B cell (primary cell): ENCODE data around the gene CAMK2A. TPM values are rescaled to one million over a fixed set of nuclear protein-coding genes. Genes with fewer than 3 reads are reported as not detected.

Experiments used
- ATAC-seq: fragments of 200-7000 bp; cut with Tn5 transposase; one replicate; pipeline ENCODE4 v1.10.0; 2021; ENCODE audit warnings: low read depth, mild to moderate bottlenecking, moderate number of reproducible peaks, moderate library complexity
- CTCF ChIA-PET: fragments of 350-600 bp; sonication (Branson Sonifier 250); formaldehyde crosslinking; loops from one replicate; lab custom pipeline; 2021; ENCODE audit warnings: antibody characterized with exemption, inconsistent platforms; lab: Charles Lee
- POLR2A ChIA-PET: fragments of 350-600 bp; sonication (Branson Sonifier 250); formaldehyde crosslinking; loops from one replicate; lab custom pipeline; 2021; ENCODE audit warnings: antibody characterized with exemption; lab: Charles Lee
- DNase-seq: peaks from one replicate; pipeline ENCODE4 v3.0.0; 2013
- H2AFZ ChIP-seq: 2 replicates; pipeline ENCODE4 v1.6.1; 2012; ENCODE audit warnings: mild to moderate bottlenecking, low read depth, low read length; ENCODE audit not compliant: insufficient read depth, poor library complexity, severe bottlenecking
- H3K27ac ChIP-seq, 2 donors: 1 replicate in 1 of 2; 2 replicates in 1 of 2; pipeline ENCODE4 v1.5.1; 2012 to 2013; ENCODE audit warnings: low read length in 2 of 2, mild to moderate bottlenecking in 2 of 2, moderate library complexity in 1 of 2
- H3K27me3 ChIP-seq, 4 experiments: fragments of 200-600 bp in 1 of 4; sonication (generic) in 1 of 4; replicated peaks in 1 of 4; 1 replicate in 2 of 4; 2 replicates in 2 of 4; pipeline versions ENCODE4 v1.6.1 to v1.7.0; 2013 to 2016; ENCODE audit warnings: low read length in 3 of 4, mild to moderate bottlenecking in 2 of 4, mixed read lengths in 1 of 4, moderate library complexity in 1 of 4; ENCODE audit not compliant: insufficient read depth in 4 of 4, control insufficient read depth in 3 of 4; ENCODE audit errors: control extremely low read depth in 1 of 4
- H3K36me3 ChIP-seq, 2 experiments: replicated peaks in 1 of 2; 1 replicate in 1 of 2; 2 replicates in 1 of 2; pipeline versions ENCODE4 v1.6.1 to v1.7.1; 2013; ENCODE audit warnings: low read length in 1 of 2; ENCODE audit not compliant: insufficient read depth in 2 of 2, control insufficient read depth in 1 of 2; ENCODE audit errors: control extremely low read depth in 1 of 2, extremely low read depth in 1 of 2
- H3K4me1 ChIP-seq, 2 donors: fragments of 200-600 bp in 1 of 2; sonication (generic) in 1 of 2; 1 replicate in 1 of 2; 2 replicates in 1 of 2; pipeline versions ENCODE4 v1.5.1 to v1.6.1; 2013 to 2017; ENCODE audit warnings: low read length in 2 of 2; ENCODE audit not compliant: control insufficient read depth in 2 of 2, insufficient read depth in 2 of 2
- H3K4me2 ChIP-seq: replicated peaks from 2 replicates; pipeline ENCODE3; 2012; ENCODE audit warnings: mild to moderate bottlenecking, low read depth, low read length; ENCODE audit not compliant: poor library complexity, severe bottlenecking
- H3K4me3 ChIP-seq, 5 experiments: fragments of 200-600 bp in 1 of 5; sonication (generic) in 1 of 5; 1 replicate in 3 of 5; 2 replicates in 2 of 5; pipeline versions ENCODE4 v1.5.1 to v1.7.0; 2011 to 2016; ENCODE audit warnings: low read length in 4 of 5, mild to moderate bottlenecking in 4 of 5, low read depth in 2 of 5, control low read depth in 1 of 5, moderate library complexity in 1 of 5; ENCODE audit not compliant: insufficient read depth in 1 of 5; ENCODE audit errors: control extremely low read depth in 1 of 5, extremely low read depth in 1 of 5
- H3K79me2 ChIP-seq: fragments of 200-600 bp; sonication (generic); one replicate; pipeline ENCODE4 v1.6.0; 2016; ENCODE audit warnings: low read length; ENCODE audit not compliant: control insufficient read depth, insufficient read depth
- H3K9ac ChIP-seq: fragments of 200-600 bp; sonication (generic); 2 replicates; pipeline ENCODE4 v1.6.1; 2017; ENCODE audit warnings: mild to moderate bottlenecking, low read length, moderate library complexity
- H3K9me3 ChIP-seq, 3 donors: one replicate each; pipeline versions ENCODE4 v1.6.1 to v1.7.1; 2013; ENCODE audit warnings: low read length in 2 of 3; ENCODE audit not compliant: control insufficient read depth in 2 of 3, insufficient read depth in 1 of 3; ENCODE audit errors: control extremely low read depth in 1 of 3
- H4K20me1 ChIP-seq: 2 replicates; pipeline ENCODE4 v1.6.0; 2012; ENCODE audit warnings: mild to moderate bottlenecking, low read length; ENCODE audit not compliant: insufficient read depth, control insufficient read depth, poor library complexity, severe bottlenecking
- H3K27ac Mint-ChIP-seq: one replicate; pipeline ENCODE4 v1.8.0; 2021; ENCODE audit warnings: mixed read lengths
- H3K27me3 Mint-ChIP-seq: one replicate; pipeline ENCODE4 v1.8.0; 2021; ENCODE audit warnings: mixed read lengths
- H3K4me1 Mint-ChIP-seq: one replicate; pipeline ENCODE4 v1.8.0; 2021; ENCODE audit warnings: mixed read lengths
- H3K4me3 Mint-ChIP-seq: one replicate; pipeline ENCODE4 v1.8.0; 2021; ENCODE audit warnings: mixed read lengths
- H3K9me3 Mint-ChIP-seq: one replicate; pipeline ENCODE4 v1.8.0; 2022; ENCODE audit warnings: mixed read lengths; ENCODE audit not compliant: insufficient read depth
- EZH2 ChIP-seq: IDR thresholded peaks from 2 replicates; pipeline ENCODE4 v1.6.1; 2012; ENCODE audit warnings: borderline replicate concordance, low read depth, mild to moderate bottlenecking, moderate library complexity, low read length; ENCODE audit not compliant: insufficient read depth, poor library complexity, severe bottlenecking
- WGBS: methylation state at CpG from one replicate; pipeline ENCODE4 v1.1.5; 2013; ENCODE audit warnings: missing lambda C conversion rate; ENCODE audit not compliant: insufficient coverage; 5-methylcytosine and 5-hydroxymethylcytosine counted together
- intact Hi-C: fragments of 100-400 bp; cut with micrococcal nuclease; formaldehyde crosslinking; loops from one replicate; pipeline ENCODE4 v1.10.0; 2022
- polyA plus RNA-seq: library from polyadenylated mRNA; depleted of rRNA; stranded (reverse); fragments of >200 nt; gene quantifications from 2 replicates; pipeline ENCODE4 v1.2.3, GENCODE V29; 2012
- total RNA-seq, 2 donors: library from RNA; stranded (reverse); fragments of 120-200 nt in 1 of 2; gene quantifications; 1 replicate in 1 of 2; 2 replicates in 1 of 2; pipeline versions ENCODE4 v1.2.3 to v1.2.4, GENCODE V29; 2013 to 2022
- TF ChIP-seq, protein P1 (sequence below): fragments of 200-600 bp; IDR thresholded peaks from one replicate; pipeline ENCODE4 v1.8.0; 2022; ENCODE audit warnings: antibody characterized with exemption, mild to moderate bottlenecking

Gene CAMK2A
- total and polyA plus RNA-seq, 2 donors (not counting 1 experiment from before 2014, with no cell fraction given) = not detected

GRCh38 chr5:150313501-150313900 is 23.9 kb upstream of the CAMK2A start:
- H3K79me2 ChIP-seq = no peaks in the 10 kb centered on the region
- H2AFZ ChIP-seq = no peak overlapping the region
- TF ChIP-seq EZH2 = no peak
- TF ChIP-seq, protein P1, sequence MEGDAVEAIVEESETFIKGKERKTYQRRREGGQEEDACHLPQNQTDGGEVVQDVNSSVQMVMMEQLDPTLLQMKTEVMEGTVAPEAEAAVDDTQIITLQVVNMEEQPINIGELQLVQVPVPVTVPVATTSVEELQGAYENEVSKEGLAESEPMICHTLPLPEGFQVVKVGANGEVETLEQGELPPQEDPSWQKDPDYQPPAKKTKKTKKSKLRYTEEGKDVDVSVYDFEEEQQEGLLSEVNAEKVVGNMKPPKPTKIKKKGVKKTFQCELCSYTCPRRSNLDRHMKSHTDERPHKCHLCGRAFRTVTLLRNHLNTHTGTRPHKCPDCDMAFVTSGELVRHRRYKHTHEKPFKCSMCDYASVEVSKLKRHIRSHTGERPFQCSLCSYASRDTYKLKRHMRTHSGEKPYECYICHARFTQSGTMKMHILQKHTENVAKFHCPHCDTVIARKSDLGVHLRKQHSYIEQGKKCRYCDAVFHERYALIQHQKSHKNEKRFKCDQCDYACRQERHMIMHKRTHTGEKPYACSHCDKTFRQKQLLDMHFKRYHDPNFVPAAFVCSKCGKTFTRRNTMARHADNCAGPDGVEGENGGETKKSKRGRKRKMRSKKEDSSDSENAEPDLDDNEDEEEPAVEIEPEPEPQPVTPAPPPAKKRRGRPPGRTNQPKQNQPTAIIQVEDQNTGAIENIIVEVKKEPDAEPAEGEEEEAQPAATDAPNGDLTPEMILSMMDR = no peak
- WGBS = 100% methylated on average over 1 of the region's 6 CpGs
- POLR2A ChIA-PET = no interaction called here
- no peak for DNase-seq
- no peaks in the 10 kb centered on the region for H3K9me3 ChIP-seq
- no peak overlapping the region for H3K4me3 Mint-ChIP-seq
- H3K4me1 Mint-ChIP-seq = no peaks in the 10 kb centered on the region
- CTCF ChIA-PET = no interaction called here
- H3K36me3 ChIP-seq = no peaks in the 10 kb centered on the region
- no peak overlapping the region for H3K4me2 ChIP-seq
- H4K20me1 ChIP-seq = no peaks in the 10 kb centered on the region
- no peak for ATAC-seq
- intact Hi-C loops = no loop called here
- H3K27me3 ChIP-seq = peaks cover 0 to 5% (median 0%) of the 10 kb centered on the region in 4 experiments
- H3K27ac Mint-ChIP-seq = no peak overlapping the region
- no peak overlapping the region for H3K4me3 ChIP-seq
- H3K27ac ChIP-seq = no peak overlapping the region
- H3K9ac ChIP-seq = no peak overlapping the region
- no peaks in the 10 kb centered on the region for H3K4me1 ChIP-seq
- peaks cover 27% of the 10 kb centered on the region for H3K27me3 Mint-ChIP-seq
- H3K9me3 Mint-ChIP-seq = no peaks in the 10 kb centered on the region

- Histone ChIP-seq H3K4me3 (no peak overlapping the region), H3K4me2 (no peak overlapping the region), H3K79me2 (no peaks in the 10 kb centered on the region), H3K9me3 (no peaks in the 10 kb centered on the region), H2AFZ (no peak overlapping the region), H3K36me3 (no peaks in the 10 kb centered on the region), H4K20me1 (no peaks in the 10 kb centered on the region), H3K27ac (no peak overlapping the region), H3K27me3 (peaks cover 0 to 5% (median 0%) of the 10 kb centered on the region in 4 experiments), H3K4me1 (no peaks in the 10 kb centered on the region), H3K9ac (no peak overlapping the region)
- ChIA-PET POLR2A (no interaction called here), CTCF (no interaction called here)
- TF ChIP-seq, protein P1 = no peak
- no peak for TF ChIP-seq EZH2
- intact Hi-C loops = no loop called here
- Mint-ChIP-seq H3K27me3 (peaks cover 22% of the 10 kb centered on the region), H3K4me1 (no peaks in the 10 kb centered on the region), H3K27ac (no peak overlapping the region), H3K9me3 (no peaks in the 10 kb centered on the region), H3K4me3 (no peak overlapping the region)
- ATAC-seq = no peak
- WGBS = 88% methylated on average over 3 of the region's 6 CpGs
- DNase-seq = no peak
These were observed 22.9 kb upstream of the CAMK2A start for GRCh38 chr5:150312518-150312917.
